ENCODE measurements around the gene RNF145. TPM values are rescaled to one million over a fixed set of nuclear protein-coding genes. Genes with fewer than 3 reads are reported as not detected.

The RNF145 gene
- total and polyA plus RNA-seq, 2 of the 13 experiments (the other 11 are each of a cell fraction or from before 2014, with no cell fraction given) = 24.6 TPM

- peak; percentile 70; the same call in 1 of the 2 replicates for TF ChIP-seq ARID4A (CRISPR knock-in tag; IDR thresholded peaks at IDR 0.05; ENCODE audit: borderline replicate concordance)
- peak; percentile 55; the same call in 1 of the 2 replicates for TF ChIP-seq ZFP91 (CRISPR knock-in tag; IDR thresholded peaks at IDR 0.05; ENCODE audit: borderline replicate concordance)
- TF ChIP-seq ZNF350 (CRISPR knock-in tag; IDR thresholded peaks at IDR 0.05; ENCODE audit: borderline replicate concordance, low read depth) = peak; percentile 65; the same call in 1 of the 2 replicates
- 0 out of 2 replicates have a peak, but pooled peaks have one; percentile 36 for TF ChIP-seq ZSCAN25 (CRISPR knock-in tag; IDR thresholded peaks at IDR 0.05)
- TF ChIP-seq ZNF770 (CRISPR knock-in tag; IDR thresholded peaks at IDR 0.05) = no peak
- peak; percentile 42; the same call in 1 of the 2 replicates for TF ChIP-seq YEATS4 (CRISPR knock-in tag; IDR thresholded peaks at IDR 0.05; ENCODE audit: borderline replicate concordance)
- TF ChIP-seq ZNF333 (CRISPR knock-in tag; IDR thresholded peaks at IDR 0.05; ENCODE audit: borderline replicate concordance) = 0 out of 2 replicates have a peak, but pooled peaks have one; percentile 47
- 0 out of 2 replicates have a peak, but pooled peaks have one; percentile 23 for TF ChIP-seq POGZ (CRISPR knock-in tag; IDR thresholded peaks at IDR 0.05)
- peak; percentile 44; the same call in 1 of the 2 replicates for TF ChIP-seq TAF1 (CRISPR knock-in tag; IDR thresholded peaks at IDR 0.05)
- TF ChIP-seq ZBTB2 (CRISPR knock-in tag; IDR thresholded peaks at IDR 0.05; ENCODE audit: low read depth) = no peak
- no peak for TF ChIP-seq ARNT2 (CRISPR knock-in tag; IDR thresholded peaks at IDR 0.05; ENCODE audit: low read depth)
- no peak; the same call in 1 of the 2 replicates for TF ChIP-seq ZFP90 (CRISPR knock-in tag; IDR thresholded peaks at IDR 0.05; ENCODE audit: borderline replicate concordance)
- TF ChIP-seq SNAPC2 (CRISPR knock-in tag; IDR thresholded peaks at IDR 0.05) = peak; percentile 53; the same call in 1 of the 2 replicates
- TF ChIP-seq ATRX (CRISPR knock-in tag; IDR thresholded peaks at IDR 0.05; ENCODE audit: borderline replicate concordance) = no peak
- peak; percentile 84 for TF ChIP-seq SAP130 (CRISPR knock-in tag; IDR thresholded peaks at IDR 0.05; ENCODE audit: low read depth)
- peak; percentile 81 for TF ChIP-seq ZNF263 (CRISPR knock-in tag; IDR thresholded peaks at IDR 0.05)
- TF ChIP-seq CREM (IDR thresholded peaks at IDR 0.05) = peak; percentile 22; the same call in 1 of the 2 replicates
- no peak for TF ChIP-seq CREM (CRISPR knock-in tag; IDR thresholded peaks at IDR 0.05)
- 0 out of 2 replicates have a peak, but pooled peaks have one; percentile 15 for TF ChIP-seq ATF7-NPFF (CRISPR knock-in tag; IDR thresholded peaks at IDR 0.05; ENCODE audit: low read depth)
These were observed 1.5 kb downstream of the RNF145 start (continued) for GRCh38 chr5:159207686-159208513.

Measured in HepG2 (cell line).